ENCODE measurements around the gene SLC39A12. TPM values are rescaled to one million over a fixed set of nuclear protein-coding genes. Genes with fewer than 3 reads are reported as not detected.

The SLC39A12 gene
- total RNA-seq, 2 donors from 2014 or later: not detected

DNA sequence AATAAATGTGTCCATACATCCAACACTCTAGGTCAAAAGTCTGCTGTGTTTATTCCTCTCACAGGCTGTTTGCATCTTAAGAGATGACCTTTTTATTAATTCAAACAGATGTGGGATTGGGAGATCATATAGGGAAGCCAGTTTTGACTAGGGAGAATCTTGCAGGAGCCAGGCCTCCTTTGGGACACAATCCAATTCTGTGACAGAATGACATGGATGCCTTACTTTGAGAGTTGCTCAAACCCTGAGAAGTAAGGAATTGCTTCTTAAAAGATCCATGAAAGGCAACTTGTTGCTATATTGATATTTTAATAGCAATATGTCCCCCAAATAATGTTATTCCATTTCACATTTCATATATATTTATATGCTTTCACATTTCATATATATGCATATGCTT, 135.0 kb downstream of the SLC39A12 start:
- ATAC-seq (replicated peaks in 1 of 2) (no peak), DNase-seq (no peak)
- no peak overlapping the region for H3K4me3 Mint-ChIP-seq
- peaks cover 2 to 4% of the 10 kb centered on the region in 2 donors for H3K9me3 Mint-ChIP-seq
- H3K36me3 Mint-ChIP-seq (ENCODE audit: insufficient read depth in 2 of 2): no peaks in the 10 kb centered on the region
- no peaks in the 10 kb centered on the region for H3K27me3 Mint-ChIP-seq (ENCODE audit: low read depth)
- H3K27ac Mint-ChIP-seq: no peak overlapping the region
- no peaks in the 10 kb centered on the region for H3K4me1 Mint-ChIP-seq (ENCODE audit: low read depth)

DNA sequence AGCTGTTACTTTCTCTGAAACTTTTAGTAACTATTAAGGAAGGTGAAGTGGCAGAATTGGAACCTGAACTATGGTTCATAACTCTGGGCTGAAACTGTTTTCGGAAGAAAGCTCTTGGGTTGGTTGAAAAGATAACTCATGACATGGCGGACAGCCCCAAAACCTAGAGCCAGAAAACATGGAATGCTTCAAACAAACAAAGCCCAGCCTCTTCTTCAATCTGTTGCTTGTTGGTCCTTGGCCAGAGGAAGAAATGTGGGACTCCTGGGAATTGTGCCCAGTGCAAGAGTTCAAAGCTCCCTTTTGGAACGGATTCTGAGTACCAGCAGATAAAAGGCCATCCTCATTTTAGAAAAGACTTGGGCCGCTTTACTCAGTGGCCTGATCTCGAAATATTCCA, 135.6 kb downstream of the SLC39A12 start:
- Mint-ChIP-seq H3K36me3 (ENCODE audit: insufficient read depth in 2 of 2) (no peaks in the 10 kb centered on the region), H3K27me3 (ENCODE audit: low read depth) (no peaks in the 10 kb centered on the region), H3K27ac (no peak overlapping the region), H3K4me3 (no peak overlapping the region), H3K4me1 (ENCODE audit: low read depth) (no peaks in the 10 kb centered on the region), H3K9me3 (peaks cover 2 to 4% of the 10 kb centered on the region in 2 donors)
- DNase-seq (no peak), ATAC-seq (replicated peaks in 1 of 2) (no peak)

Other genes starting within 250 kb of the SLC39A12 start
- under 1 TPM; 0.58 to 0.65 TPM for gene TMEM236, start 199.7 kb upstream of the SLC39A12 start, total RNA-seq
- gene MRC1, start 142.6 kb upstream of the SLC39A12 start, total RNA-seq: under 1 TPM; 0.05 to 0.14 TPM
- not detected for gene CACNB2, start 188.5 kb downstream of the SLC39A12 start, total RNA-seq